Activated CD4-positive, alpha-beta T cell treated with anti-CD3 and anti-CD28 coated beads, Interleukin-2, amount 50 U/mL, for 48 hours (primary cell): ENCODE measurements around the gene IRX3.
A peak's percentile ranks its signal among the peaks of the same experiment; 100 is the strongest.

ENCODE experiments used
- DNase-seq, 2 experiments: peaks; one replicate each; pipeline ENCODE4 v3.0.0-alpha.2; 2020

The IRX3 gene

DNA sequence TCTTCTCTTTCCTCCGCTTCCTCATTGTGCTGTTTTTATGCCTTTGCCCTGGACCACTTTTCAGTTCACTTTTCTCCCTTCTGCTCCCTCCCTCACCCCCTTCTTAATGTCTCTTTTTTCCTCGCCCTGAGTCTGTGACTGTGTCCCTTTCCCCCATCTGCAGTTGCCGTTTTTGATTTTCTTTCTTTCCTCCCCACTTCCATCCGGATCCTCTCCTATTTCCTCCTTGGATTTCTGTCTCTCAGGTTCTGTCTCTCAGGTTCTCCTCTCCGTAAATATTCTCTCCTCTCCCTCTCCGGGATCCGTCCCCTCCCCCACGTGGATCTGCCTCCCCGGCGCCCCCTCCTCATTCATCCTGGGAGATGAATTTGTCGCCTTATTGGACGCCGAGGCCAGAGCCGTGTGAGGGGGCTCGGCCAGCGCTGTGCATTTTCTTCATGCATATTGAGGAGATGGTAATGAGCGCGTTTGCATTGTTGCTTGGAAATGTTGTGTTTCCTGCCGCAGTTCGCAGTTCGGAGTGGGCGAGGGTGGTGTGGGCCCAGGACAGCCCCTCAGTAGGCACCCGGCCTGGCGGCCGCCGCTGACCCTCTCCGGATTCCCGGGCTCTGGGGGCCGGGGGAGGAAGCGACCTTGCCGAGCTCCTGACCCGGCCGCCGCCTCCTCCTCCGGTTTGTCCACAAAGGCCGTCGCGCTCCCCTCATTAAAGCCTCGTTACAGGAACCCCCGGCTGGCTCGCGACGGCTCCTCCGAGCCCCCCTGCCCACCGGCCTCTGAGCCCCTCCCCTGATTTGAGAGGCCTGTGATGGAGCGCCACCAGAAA, 4.5 kb upstream of the IRX3 start:
- DNase-seq, result no peak

DNA sequence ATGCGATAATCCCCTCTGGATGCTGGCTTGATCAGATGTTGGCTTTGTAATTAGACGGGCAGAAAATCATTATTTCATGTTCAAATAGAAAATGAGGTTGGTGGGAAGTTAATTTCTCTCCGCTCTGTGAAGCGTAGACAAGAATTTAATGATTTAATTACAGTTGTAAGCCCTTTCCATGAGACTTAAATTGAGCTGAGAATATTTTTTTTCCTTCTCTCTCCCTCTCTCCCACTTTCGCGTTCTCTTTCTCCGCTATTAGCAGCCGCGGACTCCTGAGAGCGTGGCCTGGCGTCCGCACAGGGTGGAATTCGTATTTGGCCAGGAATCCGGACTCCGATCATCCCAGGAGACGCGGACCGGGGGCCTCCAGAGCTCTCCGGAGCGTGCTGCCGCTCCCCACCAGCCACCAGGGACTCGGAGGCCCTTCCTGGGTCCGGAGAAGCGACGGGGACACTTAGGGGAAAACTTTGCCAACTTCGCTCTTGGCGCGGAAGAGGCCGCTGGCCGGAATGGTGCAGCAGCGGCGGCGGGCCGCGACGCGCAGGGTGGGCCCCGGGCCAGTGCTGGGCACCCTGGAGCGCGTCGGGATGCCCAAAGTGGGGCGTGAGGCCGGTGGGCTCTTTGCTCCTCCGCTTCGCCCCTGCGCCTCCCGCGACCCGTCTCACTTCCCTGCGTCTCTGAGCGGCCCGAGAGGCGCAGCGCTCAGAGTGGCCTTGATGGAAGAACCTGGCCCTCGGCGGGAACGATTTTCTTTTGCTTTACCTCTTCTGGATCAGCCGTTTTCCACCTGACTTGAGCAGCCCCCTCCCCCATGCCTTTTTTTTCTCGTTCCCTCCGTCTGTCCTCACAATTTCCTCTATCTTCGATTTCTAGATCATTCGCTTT, 3.6 kb upstream of the IRX3 start:
- no peak for DNase-seq

DNA sequence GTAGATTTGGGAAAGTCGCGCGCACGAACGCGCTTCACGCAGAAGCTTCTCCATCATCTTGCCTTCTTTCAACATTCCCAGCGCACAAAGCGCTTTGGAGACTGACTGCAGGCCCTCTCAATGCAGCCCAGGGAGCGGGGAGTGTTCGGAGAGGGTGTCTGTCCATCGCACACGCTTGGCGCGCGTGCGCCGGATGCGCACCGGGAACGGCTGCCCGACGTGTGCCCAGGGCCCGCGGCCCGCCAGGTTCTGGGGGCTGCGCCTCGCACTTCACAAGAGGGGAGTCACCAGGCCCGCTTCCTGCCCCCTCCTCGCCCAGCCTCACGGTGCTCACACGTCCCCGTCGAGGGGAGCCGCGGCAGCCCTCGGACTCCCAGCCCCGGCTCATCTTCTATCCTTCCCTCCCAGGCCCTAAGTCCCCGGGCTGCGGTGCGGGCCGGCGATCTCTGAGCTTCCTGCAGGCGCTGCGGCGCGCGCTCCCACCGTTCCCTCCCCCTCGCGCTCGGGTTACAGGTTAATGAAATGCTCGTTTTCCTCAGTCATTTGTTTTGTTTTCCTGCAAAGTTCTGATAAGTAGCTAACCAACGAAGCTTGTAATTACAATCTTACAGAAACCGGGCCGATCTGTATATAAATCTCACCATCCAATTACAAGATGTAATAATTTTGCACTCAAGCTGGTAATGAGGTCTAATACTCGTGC, 2.8 kb upstream of the IRX3 start:
- DNase-seq, result no peak

DNA sequence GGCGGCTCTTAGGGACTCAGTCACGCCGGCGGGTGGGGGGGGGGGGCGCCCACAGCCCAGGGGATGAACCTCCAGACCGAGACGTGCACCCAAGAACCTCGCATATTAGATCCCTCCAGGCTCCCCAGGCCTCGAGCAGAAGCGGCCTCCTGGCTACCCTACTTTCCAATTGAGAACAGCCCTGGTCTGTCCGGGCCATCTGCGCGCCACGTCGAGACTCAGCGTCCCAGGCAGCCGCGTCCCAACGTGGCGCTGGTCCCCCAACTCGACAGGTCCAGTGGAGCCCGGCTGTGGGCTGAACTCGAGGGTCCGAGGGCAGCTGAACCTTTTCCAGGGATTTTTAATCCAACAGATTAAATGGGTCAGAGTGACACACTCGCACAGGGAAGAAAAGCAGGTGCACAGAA, 2.3 kb upstream of the IRX3 start:
- no peak for DNase-seq

DNA sequence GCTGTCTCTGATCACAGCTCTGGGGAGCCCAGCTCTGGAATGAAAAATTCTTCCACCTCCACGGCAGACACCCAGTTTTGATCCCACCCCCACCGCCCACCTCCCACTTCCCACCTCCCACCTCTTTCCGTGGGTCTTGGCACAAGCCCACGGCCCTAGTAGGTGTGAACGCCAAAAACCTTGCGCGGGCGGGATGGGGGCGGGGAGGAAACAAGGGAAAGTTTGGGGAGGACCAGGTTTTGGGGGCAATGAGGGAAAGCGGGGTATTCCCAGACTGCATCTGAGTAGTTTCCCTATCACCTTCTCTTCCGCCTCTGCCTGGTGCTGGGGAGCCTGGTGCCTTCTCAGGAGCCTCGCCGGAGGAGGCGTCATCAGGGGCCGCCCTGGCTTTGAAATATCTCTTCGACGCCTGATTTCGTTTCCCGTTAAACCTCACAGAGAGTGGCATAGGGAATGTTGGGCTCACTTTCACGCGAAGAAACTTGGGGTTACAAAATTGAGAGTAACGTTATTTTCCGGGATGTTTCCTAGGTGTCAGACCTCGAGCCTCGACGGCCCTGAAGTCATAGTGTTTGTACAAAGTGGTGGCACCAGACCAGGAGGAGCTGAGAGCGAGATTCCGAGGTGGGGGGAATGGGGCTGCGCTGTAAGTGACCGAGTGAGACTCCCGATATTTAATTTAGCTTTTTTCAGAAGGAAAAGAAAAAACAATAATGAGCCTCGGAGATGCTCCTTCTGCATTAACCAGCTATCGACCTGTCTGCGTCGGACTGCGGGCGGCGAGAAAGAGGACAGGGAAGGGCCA, 1.6 kb upstream of the IRX3 start:
- DNase-seq, result no peak

DNA sequence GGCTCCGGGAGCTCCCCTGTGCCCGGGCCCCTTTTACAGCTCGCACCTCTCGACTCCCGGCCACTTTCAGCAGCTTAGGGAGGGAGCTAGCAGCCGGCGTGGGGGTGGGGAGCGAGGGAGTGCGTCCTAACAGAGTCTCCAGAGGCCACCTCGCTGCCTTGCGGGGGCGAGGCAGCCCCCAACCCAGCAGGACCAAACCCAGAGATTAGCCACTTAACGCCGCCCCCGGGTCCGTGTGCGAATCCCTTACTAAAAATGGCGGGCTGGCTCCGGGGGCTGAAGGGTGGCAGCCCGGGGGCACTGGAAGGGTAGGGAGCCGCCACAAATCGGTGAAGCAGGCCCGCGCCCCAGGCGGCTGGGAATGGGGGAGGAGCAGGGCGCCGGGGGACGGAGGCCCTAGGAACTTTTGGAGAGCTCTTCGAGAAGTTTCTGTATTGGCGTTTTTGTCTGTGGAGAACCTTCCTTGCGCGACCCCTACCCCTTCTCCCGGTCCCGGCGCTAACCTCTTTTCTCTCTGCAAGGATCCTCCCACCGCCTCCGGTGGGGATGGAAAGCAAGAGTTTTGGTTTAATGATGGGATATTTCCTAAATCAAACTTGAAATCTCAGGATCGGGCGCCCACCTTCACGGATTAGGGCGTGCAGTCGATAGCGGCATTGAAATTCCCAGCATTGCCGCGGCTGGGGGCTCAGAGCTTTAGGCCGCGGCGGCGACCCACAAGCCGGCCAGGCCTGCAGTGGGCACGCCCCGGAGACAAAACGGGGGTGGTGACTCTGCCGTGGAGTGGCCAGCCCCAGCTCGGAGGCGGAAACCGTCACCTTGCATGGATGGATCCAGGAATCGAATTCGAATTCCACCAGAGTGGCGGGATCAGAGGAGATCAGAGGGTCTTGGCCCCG, 793 bp upstream of the IRX3 start:
- no peak for DNase-seq

DNA sequence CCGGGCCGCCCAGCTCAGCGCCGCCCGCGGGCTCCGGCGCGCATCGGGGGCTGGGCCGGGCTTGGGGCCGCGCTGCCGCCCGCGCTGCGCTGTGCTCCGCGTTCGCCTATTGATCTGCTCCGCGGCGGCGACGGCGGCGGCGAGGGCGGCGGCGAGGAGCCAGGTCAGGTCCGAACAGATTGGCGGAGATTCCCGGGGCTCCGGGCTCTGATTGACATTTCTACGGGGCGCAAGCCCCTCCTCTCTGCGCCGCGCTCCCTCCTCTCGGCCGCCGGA, 559 bp downstream of the IRX3 start:
- DNase-seq, result no peak

DNA sequence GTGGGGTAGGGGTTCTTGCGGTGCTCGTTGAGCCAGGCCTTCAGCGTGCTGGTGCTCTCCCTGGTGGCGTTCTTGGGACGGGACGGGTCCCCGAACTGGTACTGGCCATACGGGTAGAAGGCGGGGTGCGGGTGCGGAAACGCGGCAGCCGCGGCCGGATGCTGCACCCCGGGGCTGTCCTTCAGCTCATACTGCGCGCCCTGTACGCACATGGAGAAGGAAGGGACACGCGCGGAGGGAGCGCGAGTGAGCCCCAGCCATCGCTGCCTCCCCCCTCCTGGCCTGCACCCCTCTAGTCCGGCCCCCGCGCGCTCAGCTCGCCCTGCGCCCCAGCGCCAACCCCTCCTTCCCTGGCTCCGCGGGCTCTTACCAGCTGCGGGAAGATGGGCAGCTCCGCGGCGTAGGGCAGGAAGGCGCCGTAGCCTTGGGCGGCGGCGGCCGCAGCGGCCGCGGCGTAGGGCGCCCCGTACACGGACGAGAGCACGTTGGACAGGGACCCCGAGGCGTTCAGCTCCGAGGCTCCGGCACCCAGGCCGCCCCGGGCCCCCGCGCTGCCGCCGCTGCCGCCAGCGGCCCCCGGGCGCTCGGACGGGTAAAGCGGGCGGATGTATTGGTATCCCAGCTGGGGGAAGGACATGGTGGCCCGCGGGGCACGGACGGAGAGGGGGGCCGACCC, 1.0 kb downstream of the IRX3 start:
- DNase-seq, result no peak

DNA sequence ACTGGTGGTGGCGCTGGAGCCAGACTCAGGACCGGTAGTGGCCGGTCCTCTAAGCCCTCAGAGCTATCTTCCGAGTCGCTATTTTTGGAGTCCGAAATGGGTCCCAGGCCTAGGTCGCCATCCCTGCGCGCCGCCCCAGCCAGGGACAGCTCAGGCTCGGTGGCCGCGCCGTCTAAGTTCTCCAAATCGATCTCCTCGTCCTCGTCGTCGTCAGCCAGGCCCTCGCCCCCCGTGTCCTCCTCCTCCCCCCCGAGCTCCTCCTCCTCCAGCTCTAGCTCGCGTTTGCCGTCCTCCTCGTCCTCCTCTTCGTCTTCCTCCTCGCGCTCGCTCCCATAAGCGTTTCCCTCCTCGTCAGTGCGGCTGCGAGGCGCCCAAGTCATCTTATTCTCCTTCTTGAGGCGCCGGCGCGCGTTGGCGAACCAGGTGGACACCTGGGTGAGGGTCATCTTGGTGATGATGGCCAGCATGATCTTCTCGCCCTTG, 1.6 kb downstream of the IRX3 start:
- DNase-seq, result no peak

DNA sequence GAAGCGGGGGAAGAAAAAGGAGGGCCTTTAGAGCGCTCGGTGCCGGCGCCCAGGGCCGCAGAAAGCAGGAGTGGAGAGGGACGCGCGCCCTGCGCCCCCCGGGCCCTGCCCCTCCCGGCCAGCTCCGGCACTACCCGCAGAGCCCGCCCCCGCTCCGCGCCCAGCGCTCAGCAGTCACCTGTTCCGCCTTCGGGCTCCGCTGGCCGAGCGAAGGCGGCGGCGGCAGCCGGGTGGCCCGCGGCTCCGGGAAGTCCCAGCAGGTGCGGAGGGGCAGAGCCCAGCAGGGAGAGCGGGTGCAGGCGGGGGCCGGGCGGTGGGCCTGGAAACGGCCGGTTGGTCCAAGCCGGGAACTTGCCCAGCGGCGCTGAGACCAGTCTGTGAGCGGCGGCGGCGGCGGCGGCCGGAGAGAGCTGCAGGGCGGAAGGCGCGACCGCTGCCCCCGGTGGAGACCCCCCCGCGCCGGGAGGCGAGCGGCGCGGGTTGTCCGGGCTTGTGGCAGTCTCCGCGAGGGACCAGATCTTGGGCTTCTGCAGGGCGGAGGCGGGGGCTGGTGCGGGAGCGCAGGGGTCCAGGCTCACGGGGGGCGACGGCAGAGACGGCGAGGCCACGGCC, 2.2 kb downstream of the IRX3 start:
- DNase-seq, result no peak

DNA sequence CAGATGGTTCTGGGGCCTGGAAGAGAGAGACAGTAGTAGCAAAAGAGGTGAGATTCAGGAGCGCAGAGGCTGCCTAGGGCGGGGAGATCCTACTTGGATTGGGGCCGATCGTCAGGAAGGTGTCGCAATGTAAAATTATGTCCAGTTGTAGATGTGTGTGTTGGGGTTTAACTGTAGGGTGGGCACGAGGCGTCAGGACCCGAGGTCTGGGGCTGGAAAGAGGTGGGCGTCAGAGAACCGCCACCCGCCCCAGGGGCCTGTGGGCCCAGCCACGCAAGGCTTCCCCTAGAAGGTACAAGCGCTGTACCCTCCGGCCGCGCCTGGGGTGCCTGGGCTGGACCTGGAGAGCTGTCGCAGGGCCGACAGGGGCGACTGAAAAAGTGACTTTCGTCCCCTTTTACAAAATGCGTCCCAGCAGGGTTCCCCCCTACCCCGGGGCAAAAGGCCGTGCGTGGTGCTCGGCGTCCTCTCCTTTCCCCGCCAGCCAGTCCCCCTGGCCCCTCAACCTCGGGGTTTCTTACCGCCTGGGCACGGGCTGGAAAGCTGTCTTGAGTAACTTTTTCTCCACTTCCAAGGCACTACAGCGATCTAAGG, 2.8 kb downstream of the IRX3 start:
- no peak for DNase-seq

DNA sequence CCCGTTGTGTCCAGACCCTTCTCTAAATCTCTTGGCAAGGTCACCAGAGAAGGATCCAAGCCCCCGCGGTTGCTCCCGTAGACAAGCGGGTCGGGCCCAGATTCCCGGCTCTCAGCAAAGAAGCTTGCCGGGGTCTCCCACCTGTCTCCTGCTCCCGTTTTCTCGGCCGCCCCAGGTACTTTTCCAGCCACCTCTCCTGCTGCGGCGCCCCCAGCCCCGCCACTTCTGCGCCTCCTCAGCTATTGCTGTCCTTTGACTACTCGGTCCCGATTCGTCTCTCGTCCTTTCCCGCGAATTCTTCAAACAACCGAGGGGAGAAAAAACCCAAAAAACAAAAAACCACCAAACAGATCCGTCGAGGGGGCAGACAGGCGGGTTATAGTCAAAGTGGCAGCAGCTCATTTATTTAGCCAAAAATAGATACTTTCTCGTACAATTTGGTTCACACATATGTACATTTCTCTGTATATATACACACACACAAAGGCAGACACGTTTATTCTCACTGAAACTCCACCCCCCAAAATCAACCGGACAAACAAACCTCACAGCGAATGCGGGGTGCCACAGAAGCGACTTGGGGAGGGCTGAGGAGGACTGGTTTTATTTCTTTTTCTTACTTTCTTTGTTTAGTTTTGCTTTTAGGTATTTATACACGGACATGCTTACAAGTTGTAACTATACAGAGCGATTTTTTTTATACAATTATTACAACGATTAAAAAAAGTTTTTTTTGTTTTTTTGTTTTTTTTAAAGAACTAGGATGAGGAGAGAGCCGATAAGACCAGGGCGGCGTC, 3.5 kb downstream of the IRX3 start:
- no peak for DNase-seq

DNA sequence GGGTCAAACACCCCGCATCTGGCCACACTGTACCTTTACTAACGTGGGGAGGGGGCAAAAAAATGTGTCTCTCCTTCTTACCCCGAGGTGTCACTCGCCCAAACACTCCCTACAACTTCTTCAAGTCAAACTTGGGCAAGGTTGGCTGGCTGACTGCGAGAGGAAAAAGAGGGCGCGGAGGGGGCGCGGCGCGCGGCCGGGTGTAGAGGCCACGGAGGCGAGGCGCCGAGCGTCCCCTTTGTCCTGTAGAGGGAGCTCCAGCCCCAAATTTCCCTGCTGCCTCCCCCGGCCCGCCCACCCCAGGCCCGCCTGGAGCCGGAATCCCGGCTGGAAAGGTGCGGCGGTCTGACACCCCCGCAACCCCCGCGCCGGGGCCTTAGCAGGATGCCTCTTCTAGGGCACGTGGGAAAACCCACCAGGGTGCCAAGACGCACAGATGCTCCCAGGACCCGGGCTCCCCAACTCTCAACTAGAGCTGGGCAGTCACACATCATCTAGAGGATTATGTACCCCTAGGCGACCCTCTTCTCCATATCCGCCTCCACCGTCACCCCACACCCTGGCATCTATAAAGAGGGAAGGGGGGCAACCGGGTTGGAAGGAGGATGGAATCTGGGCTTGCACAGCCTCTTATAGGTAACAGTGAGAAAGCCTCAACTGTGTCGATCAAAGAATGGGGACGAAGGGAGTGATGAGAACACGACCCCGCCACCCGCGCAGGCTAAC, 4.2 kb downstream of the IRX3 start:
- DNase-seq, result peak; percentile 47 to 57

DNA sequence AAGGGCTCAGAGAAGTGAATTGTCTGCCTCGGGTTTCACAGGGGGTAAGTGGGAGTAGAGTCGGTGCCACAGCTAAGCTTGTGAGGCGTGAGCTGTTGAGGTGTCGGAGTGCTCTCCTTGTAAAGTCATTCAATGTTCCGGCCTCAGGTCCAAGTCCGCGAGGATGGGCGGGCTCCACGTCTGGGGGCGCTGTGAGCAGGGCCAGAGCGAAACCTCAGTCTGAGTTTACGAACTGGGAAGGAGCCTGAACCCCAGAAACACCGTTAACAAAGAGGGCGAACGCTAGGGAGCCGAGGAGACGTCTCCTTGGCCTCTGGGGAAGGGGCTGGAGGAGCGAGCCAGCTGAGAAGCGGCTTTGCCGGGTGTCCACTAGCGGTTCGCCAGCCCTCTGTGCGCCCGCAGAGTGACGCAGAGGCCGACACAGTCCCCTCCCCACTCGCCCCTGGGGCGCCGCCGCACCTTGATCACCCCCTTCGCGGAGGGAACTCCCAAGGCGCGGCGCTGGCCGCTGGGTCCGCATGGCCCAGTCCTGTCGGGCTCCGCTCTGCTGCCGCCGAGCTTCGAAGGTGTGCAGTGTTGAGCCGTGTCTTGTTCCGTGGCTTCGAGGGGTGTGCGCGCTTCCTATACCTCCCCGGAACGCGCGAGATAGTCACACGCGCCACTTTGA, 4.9 kb downstream of the IRX3 start:
- DNase-seq, result no peak

DNA sequence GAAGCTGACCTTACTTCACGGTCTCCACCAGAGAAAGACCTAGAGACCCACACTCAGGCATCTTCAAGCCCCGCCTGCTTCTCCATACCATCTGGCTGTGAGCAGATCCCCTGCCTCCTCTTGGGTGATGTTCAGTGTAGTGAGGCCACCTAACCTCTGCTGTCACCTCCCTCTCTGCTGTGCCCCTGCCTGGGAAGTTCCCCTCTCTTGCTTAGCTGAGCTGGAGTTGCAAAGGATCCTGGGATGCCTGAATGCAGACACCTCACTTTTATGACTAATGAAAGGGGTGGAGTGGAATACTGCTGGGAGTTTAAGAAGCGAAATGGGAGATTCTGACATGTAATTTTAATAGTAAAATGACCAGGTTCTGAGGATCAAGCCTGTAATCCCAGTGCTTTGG, 5.8 kb downstream of the IRX3 start:
- DNase-seq, result no peak

DNA sequence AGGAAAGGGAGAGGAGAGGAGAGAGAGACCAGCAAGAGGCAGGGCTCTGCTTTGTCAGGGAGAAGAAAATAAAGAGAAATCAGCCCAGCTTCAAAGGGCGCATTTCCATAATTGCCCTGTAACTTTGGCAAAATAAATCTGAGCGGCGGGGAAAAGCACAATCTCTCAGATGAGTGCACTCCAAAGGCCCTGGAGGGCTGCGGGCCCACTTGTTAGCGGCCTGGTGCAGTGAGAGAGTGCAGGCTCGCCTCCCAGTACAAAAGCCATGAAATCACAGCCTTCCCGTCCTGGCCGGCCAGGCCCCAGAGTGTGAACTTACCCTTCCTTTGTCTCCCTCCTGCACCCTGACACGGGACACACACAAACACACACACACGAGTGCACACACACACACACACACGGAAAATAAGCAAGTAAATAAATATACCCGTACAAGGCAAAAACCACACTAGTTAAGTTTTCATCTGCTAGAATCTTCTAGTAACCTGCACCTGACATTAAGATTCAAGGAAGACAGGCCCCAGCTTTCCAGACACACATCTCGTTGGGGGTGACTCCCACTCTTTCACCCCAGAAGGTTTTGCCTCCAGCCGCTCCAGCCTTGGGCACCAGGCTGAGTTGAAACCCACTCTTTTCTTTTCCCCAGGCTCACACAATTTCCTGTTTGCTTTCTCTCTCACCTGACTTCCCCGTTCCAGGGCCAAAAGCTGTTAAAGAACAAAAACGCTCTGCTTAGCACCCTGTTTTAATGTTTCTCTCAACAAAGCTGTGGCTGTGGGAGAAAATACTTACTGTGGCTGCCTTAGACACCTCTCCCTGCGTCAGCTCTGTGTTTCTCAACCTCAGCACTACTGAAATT, 8.5 kb downstream of the IRX3 start:
- no peak for DNase-seq

DNA sequence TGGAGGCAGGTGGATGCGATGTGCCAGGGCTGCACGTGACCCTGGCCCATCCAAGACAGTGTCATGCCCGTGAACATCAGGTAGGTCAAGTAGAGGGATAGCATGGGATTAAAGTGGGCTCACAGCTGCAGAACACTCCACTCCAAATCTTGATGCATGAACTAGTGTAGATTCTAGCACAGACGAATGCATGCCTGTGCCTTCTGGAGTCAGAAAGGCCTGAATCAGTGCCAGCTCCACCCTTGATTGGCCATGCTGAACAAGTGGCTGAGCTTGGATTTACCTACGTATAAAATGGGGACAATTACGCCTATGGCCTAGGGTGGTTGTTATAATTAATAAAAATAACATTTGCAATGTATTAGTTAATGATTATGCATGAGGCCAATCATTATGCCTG, 10.6 kb downstream of the IRX3 start:
- DNase-seq, result no peak
